Choroid plexus epithelial cell (primary cell): ENCODE data around the gene RPTOR.

Experiments
- DNase-seq: peaks from one replicate; pipeline ENCODE4 v3.0.0-alpha.2; 2010; ENCODE audit warnings: low read depth
- H3K4me3 ChIP-seq: 2 replicates; pipeline ENCODE4 v1.5.1; 2011; ENCODE audit warnings: low read depth, mild to moderate bottlenecking, control low read depth, low read length, moderate library complexity
- TF ChIP-seq, protein P1 (sequence below): conservative IDR thresholded peaks from 2 replicates; pipeline ENCODE4 v1.5.1; 2011; ENCODE audit warnings: low read depth, mild to moderate bottlenecking, control low read depth, inconsistent platforms, low read length, moderate library complexity

The RPTOR gene

DNA sequence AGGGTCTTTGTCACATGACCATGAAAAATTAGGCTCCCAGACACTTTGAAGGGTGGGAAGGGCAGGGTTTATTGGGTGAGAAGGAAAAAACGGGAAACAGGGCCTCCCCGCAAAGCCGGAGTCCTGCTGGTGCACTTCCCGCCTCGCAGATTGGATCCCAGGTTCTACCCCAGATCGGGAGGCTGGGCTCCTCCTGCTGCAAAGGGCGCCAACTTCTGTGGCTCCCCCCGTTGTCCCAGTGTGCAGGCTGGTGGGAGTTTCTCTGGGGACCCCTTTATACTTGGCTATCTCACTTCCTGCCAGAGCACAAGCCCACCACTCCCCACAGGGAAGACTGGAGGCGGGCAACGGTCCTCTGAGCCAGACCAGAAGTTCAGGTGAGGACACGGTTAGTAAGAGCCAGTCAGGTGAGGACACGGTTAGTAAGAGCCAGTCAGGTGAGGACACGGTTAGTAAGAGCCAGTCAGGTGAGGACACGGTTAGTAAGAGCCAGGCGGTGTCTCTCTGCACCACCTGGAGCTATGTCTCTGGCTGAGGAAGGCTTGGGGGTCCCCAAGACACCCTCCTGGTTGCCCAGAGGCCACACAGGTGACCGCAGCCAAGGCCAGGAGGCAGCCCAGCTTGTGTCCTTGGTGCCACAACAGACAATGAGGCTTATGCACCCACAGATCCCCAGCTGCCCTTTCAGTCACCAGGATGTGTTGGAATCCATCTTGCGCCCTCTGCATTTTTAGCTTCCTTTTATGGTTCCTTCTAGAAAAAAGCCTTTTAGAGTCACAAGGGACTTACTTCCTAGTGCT lies 398.9 kb downstream of the RPTOR start:
- DNase-seq: no peak
- H3K4me3 ChIP-seq: no peak overlapping the region
- TF ChIP-seq, protein P1, sequence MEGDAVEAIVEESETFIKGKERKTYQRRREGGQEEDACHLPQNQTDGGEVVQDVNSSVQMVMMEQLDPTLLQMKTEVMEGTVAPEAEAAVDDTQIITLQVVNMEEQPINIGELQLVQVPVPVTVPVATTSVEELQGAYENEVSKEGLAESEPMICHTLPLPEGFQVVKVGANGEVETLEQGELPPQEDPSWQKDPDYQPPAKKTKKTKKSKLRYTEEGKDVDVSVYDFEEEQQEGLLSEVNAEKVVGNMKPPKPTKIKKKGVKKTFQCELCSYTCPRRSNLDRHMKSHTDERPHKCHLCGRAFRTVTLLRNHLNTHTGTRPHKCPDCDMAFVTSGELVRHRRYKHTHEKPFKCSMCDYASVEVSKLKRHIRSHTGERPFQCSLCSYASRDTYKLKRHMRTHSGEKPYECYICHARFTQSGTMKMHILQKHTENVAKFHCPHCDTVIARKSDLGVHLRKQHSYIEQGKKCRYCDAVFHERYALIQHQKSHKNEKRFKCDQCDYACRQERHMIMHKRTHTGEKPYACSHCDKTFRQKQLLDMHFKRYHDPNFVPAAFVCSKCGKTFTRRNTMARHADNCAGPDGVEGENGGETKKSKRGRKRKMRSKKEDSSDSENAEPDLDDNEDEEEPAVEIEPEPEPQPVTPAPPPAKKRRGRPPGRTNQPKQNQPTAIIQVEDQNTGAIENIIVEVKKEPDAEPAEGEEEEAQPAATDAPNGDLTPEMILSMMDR: no peak

DNA sequence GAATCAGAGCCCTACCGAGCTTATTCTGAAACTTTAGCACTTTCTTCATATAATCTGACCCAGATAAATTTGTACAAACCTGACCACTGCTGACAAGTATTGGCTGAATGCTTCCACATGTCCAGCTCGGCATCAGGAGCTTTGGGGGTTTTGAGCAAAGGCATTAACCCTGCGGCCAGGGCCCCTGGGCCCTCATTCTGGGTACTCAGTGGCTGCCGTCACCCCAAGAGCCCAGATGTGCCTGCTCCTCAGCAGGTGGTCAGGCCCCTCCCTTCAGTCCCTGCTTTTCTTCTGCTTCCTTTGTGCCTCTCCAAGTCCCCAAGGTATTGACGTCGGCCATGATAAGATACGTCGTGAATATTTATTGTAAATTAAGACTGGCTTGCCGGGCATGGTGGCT lies 399.7 kb downstream of the RPTOR start:
- TF ChIP-seq, protein P1: no peak
- DNase-seq: no peak
- H3K4me3 ChIP-seq: no peak overlapping the region

DNA sequence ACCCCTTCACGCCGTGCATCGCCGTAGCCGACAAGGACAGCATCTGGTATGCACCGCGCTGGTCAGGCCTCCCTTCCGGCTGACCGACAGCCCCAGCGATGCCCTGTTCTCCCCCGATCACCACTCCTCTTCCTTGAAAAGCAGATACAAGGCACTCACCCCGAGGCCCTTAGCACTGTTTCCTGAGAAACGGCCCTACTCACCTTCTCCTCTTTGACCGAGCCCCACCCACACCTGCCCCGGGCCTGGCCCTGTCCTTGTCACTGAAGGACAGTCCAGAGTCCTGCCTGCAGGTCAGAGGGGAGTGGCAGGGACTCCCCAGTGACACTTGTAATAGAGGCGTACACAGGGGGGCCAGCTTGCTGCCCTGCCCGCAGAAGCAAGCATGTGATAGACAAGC lies 401.1 kb downstream of the RPTOR start:
- TF ChIP-seq, protein P1: no peak
- no peak for DNase-seq
- H3K4me3 ChIP-seq: no peak overlapping the region

DNA sequence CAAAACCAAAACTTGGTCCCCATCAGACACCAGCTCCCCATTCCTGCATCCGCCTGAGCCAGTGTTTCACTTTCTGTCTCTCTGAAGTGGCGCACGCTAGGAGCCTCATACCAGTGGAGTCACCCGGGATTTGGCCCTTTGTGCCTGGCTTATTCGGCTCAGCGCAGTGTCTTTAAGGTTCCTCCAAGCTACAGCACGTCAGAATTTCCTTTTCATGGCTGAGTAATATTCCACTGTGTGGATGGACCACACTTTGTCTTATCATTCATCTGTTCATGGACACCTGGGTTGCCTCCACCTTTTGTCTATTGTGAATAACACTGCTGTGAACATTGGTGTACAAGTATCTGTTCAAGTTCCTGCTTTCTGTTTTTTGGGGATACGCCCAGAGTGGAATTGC lies 401.8 kb downstream of the RPTOR start:
- DNase-seq: no peak
- H3K4me3 ChIP-seq: no peak overlapping the region
- TF ChIP-seq, protein P1: no peak

DNA sequence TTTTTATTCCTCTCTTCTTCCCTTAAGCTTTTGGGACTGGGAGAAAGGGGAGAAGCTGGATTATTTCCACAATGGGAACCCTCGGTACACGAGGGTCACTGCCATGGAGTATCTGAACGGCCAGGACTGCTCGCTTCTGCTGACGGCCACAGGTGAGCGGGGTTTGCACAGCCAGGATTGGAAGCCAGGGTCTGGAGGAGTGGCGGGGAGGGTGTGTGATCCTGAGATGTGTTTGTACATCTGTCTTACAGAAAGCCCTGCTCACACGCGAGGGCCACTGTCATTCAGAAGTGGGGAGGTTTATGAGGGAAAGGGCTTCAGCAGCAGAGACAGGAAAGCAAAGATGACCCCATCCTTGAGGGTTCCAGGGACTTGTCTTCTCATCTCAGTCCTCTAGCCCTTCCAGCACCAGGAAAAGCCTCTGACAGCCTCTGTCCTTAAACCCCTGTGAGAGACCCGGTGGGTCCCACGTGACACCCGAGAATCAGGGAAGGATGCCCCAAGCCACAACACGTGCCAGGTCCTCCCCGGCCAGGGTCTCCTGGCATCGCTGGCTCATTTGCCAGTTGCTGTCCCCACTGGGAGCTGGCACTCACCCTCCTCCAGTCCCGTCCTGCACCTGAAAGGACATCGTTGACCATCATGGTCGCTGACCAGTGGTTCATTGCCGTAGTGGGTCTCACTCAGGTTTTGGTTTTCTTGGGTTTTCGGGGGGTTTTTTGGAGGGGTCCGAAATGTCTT lies 402.7 kb downstream of the RPTOR start:
- no peak for DNase-seq
- TF ChIP-seq, protein P1: no peak

DNA sequence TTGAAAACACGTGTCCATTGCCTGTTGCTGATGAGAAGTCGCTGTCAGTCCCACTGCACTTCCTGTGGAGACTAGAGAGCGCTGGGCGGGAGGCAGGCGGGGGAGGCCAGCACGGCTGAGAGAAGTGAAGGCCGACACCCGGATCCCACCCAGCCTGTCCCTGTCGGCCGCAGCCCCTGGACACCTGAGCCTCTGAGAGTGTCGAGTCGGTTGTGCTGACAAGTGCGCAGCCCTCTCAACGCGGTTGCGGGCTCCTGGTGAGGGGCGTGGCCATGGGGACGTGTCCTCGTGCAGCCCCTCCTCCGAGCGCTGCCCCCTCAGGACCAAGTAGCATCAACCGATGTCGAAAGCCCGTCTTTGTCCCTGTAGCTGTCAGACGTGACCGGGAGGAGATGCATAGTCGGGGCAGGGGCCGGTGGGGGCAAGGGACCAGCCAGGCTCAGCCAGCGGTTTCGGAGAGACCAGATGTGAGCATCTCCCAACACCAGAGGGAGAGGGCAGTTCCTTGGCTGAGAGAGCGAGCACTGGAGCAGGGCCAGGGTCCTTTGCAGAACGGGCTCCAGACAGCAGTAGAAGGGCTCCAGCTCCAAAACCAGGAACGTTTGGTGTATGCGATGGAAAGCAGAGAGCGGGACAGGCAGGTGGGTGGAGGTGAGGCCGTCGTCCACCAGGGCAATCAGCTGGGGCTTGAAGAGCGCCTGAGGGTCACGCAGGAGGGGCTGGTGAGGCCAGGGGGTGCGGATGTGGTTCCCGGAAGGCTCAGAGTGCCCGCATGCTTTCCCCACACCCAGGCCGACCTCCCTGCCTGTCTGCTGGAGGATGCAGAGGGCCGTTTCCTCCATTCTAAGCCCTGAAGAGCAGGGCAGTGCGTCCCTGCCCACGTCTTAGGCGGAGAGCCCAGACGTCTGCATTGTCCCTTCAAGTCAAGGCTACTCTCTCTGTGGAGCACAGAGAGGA lies 403.7 kb downstream of the RPTOR start:
- TF ChIP-seq, protein P1: no peak
- H3K4me3 ChIP-seq: no peak overlapping the region
- no peak for DNase-seq

More for the DNA sequence above, 402.7 kb downstream of the RPTOR start:
- H3K4me3 ChIP-seq: no peak overlapping the region
